Hepatocyte (in vitro differentiated cells): ENCODE measurements around the gene ZBTB20.

Source experiments
- EZH2 ChIP-seq: fragments of 200-600 bp; sonication (generic); IDR thresholded peaks from 2 replicates; pipeline ENCODE4 v1.6.1; 2016; ENCODE audit warnings: antibody characterized with exemption, mild to moderate bottlenecking, borderline replicate concordance
- TF ChIP-seq, protein P1 (sequence below): fragments of 200-600 bp; sonication (generic); IDR thresholded peaks from 2 replicates; pipeline ENCODE4 v1.5.1; 2016; ENCODE audit warnings: antibody characterized with exemption, mild to moderate bottlenecking; ENCODE audit not compliant: poor library complexity

DNA sequence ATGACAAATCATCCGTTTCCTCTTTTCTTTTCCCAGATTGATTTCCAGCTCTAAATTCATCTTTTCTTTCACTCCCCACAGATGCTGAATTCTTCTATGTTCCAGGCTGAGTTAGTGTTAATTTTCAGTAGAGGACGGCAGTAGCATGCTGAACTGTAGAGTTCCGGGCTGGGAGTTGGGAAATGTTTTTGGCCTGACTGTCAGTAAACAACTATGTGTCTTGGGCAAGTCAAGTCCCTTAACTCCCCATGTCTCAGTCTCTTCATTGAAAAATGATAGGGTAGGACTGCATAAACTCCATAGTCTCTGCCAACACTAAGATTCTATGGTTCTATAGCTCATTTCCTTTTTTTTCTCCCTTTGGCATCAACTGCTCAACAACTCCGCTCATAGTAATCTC, 519.3 kb downstream of the ZBTB20 start:
- TF ChIP-seq, protein P1, sequence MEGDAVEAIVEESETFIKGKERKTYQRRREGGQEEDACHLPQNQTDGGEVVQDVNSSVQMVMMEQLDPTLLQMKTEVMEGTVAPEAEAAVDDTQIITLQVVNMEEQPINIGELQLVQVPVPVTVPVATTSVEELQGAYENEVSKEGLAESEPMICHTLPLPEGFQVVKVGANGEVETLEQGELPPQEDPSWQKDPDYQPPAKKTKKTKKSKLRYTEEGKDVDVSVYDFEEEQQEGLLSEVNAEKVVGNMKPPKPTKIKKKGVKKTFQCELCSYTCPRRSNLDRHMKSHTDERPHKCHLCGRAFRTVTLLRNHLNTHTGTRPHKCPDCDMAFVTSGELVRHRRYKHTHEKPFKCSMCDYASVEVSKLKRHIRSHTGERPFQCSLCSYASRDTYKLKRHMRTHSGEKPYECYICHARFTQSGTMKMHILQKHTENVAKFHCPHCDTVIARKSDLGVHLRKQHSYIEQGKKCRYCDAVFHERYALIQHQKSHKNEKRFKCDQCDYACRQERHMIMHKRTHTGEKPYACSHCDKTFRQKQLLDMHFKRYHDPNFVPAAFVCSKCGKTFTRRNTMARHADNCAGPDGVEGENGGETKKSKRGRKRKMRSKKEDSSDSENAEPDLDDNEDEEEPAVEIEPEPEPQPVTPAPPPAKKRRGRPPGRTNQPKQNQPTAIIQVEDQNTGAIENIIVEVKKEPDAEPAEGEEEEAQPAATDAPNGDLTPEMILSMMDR, result no peak
- TF ChIP-seq EZH2, result no peak
